ENCODE results near the gene FTO.
A peak's percentile ranks its signal among the peaks of the same experiment; 100 is the strongest.

The FTO gene

GRCh38 chr16:53982631-53983042, 278.7 kb downstream of the FTO start:
- DNase-seq (ENCODE audit: low read depth, low spot score), result no peak
- no peak overlapping the region for H3K27ac ChIP-seq

DNA sequence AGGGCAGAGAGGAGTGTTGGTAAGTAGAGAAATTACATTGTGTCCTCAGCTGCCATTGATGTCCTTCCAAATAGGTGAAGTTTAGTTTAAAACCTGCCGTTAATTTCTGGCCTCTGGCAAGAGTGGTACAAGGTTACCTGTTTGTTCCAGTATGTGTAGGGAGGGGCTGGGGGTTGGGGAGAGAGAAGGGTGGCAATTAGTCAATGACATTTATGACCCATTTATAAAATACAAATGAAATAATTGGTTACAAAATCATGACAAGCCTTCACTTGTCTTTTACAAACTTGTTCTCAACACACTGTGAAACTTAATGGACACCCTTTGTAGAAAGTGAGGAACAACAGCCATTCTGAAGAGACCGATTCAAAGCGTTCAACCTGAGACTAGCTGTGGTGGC, 281.0 kb downstream of the FTO start:
- DNase-seq (ENCODE audit: low read depth, low spot score), result peak; percentile 16
- no peak overlapping the region for H3K27ac ChIP-seq

GRCh38 chr16:53985861-53986260, 281.9 kb downstream of the FTO start:
- H3K27ac ChIP-seq, result no peak overlapping the region
- DNase-seq (ENCODE audit: low read depth, low spot score), result no peak

DNA sequence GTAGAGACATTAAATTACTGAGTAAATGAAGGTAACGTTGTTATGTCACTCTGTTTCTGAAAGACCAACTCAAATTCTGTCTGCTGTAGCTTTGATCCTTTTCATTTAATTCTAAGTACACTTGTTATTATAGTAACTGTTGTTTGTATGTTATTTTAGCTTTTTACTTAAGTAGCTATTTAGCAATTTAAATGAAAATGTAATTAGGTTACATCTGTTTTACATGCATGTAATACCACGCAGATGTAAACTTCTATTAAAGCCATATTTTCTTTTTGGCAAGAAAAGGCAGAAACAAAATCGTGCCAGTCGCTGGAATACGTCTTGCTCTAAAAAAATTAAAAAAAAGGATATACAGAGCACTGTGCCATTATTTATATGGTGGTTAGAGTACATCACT, 282.8 kb downstream of the FTO start:
- H3K27ac ChIP-seq, result no peak overlapping the region
- DNase-seq (ENCODE audit: low read depth, low spot score), result no peak

DNA sequence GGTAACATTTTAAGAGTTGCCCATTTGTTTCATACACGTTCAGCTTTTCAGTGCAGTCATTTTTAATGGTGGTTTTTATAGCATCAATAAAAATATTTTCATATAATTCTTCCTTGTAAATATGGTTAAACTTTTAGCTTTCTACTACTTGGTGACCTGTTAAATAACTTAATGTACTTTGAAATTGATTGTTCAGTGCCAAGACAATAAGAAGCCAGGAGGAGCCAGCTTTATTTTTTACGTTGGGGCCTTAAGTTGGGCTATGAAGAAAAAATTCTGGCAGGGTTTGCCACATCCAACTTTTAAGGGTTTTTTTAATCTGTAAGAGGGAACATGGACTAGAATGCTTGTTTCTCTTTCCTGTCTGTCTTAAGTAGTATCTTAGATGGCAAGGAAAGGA, 284.2 kb downstream of the FTO start:
- DNase-seq (ENCODE audit: low read depth, low spot score), result no peak
- H3K27ac ChIP-seq, result no peak overlapping the region

DNA sequence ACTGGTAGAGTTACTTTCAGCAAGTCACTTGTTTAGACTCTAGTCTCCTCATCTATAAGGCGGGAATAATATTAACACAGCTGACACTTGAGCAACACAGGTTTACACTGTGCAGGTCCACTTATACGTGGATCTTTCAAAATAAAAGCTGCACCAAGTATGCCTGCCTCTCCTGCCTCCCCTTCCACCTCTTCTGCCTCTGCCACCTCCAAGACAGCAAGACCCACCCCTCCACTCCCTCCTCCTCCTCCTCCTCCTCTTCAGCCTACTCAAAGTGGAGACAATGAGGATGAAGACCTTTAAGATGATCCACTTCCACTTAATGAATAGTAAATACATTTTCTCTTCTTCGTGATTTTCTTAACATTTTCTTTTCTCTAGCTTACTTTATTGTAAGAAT, 285.6 kb downstream of the FTO start:
- H3K27ac ChIP-seq, result no peak overlapping the region
- no peak for DNase-seq (ENCODE audit: low read depth, low spot score)

DNA sequence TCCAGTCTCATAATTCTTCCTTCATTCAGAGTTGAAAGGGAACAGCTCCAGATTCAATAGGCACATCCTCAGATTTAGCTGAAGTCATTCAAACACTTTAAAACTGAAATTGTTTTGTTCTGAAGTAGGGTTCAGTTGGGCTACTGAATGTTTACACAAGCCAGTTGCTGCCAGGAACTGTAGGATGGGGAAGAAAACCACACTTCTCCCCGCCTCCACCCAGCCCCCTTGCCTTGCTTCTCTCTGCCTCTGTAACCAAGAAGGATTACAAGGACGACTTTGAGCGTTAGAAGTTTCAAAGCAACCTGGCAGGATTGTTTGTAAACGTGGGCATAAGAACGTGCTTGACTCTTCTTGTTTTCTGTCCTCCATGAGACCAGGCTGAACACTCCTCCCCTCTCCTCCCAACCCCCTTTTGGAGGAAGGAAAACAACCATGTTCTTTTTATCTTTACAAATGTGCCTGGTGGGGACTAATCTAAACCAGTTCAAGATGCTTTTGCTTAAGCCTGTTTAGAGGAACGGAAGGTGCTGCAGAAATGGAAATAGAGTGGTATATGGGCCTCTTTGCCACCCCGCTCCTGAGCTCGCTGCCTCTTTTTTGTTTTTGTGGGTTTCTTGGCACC, 287.9 kb downstream of the FTO start:
- no peak for DNase-seq (ENCODE audit: low read depth, low spot score)
- no peak overlapping the region for H3K27ac ChIP-seq

DNA sequence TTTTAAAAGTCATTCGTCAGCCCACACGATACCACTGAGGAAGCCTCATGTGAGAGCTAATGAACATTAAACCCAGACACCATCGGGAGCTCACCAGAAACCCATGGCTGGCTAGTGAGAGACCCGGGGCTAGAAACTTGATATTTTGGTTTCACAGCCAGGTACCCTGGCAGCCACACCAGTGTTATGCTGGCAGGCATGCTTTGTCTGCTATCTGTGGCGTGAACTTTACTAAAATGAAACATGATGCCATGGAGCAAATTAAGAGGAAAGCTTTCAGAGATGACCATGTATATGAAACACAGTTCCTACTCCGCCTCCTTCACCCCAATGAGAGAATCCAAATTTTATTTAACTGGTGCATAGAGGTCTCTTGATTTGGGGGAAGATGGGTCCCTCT, 291.4 kb downstream of the FTO start:
- DNase-seq (ENCODE audit: low read depth, low spot score), result no peak
- H3K27ac ChIP-seq, result no peak overlapping the region

GRCh38 chr16:53996961-53997360, 293.0 kb downstream of the FTO start:
- H3K27ac ChIP-seq, result no peak overlapping the region
- no peak for DNase-seq (ENCODE audit: low read depth, low spot score)

DNA sequence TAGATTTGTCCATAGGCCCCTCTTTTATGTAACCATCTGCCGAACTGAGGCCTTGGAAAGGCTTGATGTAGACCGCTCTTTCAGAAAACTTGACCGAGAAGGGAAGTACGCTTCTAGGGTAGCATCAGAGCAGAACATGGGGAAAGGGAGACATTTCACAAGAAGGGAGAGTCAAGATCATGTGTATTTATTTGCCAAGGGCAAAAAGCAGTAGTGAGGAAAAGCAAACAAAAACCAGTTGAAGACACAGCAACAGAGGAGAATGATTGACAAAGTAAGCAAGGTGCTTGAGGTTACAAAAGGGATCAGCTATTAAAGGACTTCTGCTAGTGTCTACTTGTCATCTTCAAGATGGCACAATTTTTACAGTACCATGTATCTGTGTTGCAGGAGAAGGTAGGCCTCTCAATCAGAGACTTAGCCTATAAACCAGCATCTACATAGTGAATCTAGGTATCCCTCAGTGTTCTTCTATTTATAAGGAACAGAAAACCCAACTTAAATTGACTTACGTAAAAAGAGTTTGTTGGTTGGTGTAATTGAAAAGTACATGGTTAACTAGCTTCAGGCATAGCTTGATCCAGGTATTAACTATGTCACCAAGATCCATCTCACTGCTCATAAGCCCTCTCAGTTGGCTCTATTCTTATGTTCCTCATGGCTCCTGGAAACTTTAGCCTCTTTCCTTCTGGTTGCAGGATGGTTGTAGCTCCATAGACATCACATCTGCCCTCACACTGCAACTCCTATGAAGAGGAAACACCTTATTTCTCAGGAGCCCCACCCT, 294.3 kb downstream of the FTO start:
- DNase-seq (ENCODE audit: low read depth, low spot score), result no peak
- H3K27ac ChIP-seq, result no peak overlapping the region

DNA sequence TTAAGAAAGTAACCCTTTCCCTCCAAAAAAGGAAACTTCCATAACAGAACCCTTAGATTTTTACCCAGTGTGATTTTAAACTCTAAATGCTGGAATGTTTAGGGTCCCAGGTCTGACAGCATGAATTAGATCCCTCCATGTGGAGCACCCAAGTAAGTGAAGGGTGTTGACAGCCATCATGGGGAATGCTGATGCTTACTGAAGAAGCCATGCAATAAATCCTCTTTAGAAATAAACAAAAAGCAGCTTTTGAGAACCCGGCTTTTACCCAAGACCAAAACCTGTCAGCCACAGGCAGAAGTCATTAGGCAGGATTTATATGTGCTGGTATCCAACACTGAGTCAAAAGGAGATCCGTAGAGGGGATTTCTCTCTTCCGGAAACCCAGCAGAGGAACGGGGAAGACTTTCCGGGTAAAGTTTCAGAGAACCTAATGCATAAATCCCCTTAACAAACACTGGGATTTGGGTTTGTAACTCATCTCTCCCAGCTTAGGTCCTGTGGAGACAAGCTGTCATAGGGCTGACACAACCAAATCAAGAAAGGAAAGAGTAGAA, 295.1 kb downstream of the FTO start:
- no peak for DNase-seq (ENCODE audit: low read depth, low spot score)
- peak overlapping the region; percentile 20 for H3K27ac ChIP-seq

DNA sequence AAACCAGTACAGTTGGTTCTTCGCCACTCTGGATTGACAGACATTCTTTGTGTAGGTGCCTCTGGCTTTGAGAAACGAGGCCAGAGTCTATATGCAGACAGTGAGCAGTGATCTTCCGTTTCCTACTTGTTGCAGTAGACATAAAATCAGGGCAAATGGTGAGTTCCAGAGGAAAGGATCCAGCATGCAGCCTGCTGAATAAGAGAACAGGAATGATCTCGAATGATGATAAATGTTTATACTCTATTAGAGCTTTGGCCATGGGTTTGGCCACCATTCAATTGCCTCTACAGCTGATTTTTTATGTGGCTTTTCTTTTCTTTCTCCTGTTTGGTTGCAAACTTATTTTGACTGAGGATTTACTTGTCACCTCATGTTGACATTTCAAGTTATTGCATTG, 295.9 kb downstream of the FTO start:
- H3K27ac ChIP-seq, result peak overlapping the region; percentile 20
- no peak for DNase-seq (ENCODE audit: low read depth, low spot score)

GRCh38 chr16:54000361-54000760, 296.4 kb downstream of the FTO start:
- DNase-seq (ENCODE audit: low read depth, low spot score), result no peak

GRCh38 chr16:54006693-54007092, 302.7 kb downstream of the FTO start:
- no peak overlapping the region for H3K27ac ChIP-seq
- no peak for DNase-seq (ENCODE audit: low read depth, low spot score)

More at GRCh38 chr16:54000361-54000760, 296.4 kb downstream of the FTO start:
- no peak overlapping the region for H3K27ac ChIP-seq

DNA sequence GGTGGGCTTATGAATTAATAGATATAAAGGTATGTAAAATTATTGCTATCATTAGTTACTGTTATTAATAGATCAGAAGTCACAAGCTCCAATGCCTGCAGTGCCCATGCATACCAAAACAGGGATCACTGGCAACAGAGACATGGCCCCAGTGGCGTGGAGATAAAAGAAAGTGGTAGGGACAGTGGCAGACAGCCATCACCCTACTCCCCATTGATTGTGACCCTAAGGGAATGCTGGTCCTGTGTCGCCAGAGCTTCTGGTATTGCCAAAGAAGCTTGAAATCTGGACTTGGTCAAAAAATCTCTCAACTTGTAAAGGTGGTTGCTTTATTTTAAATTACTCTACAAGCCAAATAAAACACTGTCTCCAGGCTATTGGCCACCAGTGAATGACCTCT, 303.5 kb downstream of the FTO start:
- no peak overlapping the region for H3K27ac ChIP-seq
- DNase-seq (ENCODE audit: low read depth, low spot score), result no peak

DNA sequence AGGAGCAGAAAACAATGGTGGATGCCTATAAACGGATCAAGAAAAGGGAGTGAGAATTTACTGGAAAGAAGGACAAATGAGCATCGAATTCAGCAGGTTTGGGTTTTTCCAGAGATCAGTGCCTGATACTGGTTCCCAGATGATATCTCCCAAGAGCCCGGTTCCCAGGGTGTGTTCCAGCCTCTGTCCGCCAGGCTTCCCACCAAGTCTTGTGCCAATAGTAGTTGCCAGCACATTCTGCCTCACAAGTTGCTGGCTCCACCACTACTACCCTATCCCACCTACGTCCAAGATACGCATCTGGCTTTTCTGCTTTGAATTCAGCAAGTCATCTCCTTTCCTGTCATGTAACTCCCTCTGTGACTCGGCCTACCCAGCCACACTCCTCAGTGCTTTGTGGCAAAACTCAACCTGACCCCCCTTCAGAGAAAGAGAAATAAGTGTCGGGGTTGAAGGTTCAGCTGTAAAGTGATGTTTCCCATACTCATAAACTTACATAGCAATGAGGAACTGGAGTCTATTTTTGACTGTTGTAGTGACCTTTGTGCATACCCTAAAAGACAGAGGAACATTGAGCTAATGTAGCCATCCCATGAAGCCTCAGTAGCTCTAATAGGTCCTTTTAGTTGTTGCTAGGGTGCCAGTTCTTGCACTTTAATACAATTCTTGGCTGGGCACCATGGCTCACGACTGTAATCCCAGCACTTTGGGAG, 305.7 kb downstream of the FTO start:
- H3K27ac ChIP-seq, result no peak overlapping the region
- no peak for DNase-seq (ENCODE audit: low read depth, low spot score)

DNA sequence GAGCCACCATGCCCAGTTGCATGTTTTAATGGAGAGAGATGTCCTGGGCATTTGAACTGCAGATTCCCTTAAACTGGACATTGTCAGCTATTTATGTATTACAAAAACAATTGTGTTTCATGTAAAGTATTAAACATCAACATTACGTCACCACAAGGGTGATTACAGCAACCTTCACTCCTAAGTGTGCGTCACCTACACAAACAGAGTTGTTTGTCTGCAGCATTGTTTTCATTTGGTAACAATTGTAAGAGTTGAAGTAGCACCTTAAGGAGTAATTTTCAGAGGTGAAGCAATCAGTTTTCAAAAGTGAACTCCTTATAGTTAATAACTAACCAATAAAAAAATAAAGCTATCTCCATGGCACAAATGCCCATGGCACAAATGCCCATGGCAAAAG, 311.2 kb downstream of the FTO start:
- no peak for DNase-seq (ENCODE audit: low read depth, low spot score)
- H3K27ac ChIP-seq, result no peak overlapping the region

GRCh38 chr16:54022362-54022761, 318.4 kb downstream of the FTO start:
- DNase-seq (ENCODE audit: low read depth, low spot score), result no peak
- no peak overlapping the region for H3K27ac ChIP-seq

GRCh38 chr16:54026456-54026855, 322.5 kb downstream of the FTO start:
- no peak for DNase-seq (ENCODE audit: low read depth, low spot score)
- peak overlapping the region; percentile 40 for H3K27ac ChIP-seq

GRCh38 chr16:54027062-54027461, 323.1 kb downstream of the FTO start:
- peak; percentile 16 for DNase-seq (ENCODE audit: low read depth, low spot score)
- H3K27ac ChIP-seq, result peak overlapping the region; percentile 40

GRCh38 chr16:54027558-54027957, 323.6 kb downstream of the FTO start:
- H3K27ac ChIP-seq, result peak overlapping the region; percentile 40

More at GRCh38 chr16:54027558-54027957, 323.6 kb downstream of the FTO start:
- no peak for DNase-seq (ENCODE audit: low read depth, low spot score)

Measured in epithelial cell of prostate (primary cell).